ENCODE results near the gene SFMBT1. TPM values are rescaled to one million over a fixed set of nuclear protein-coding genes. Genes with fewer than 3 reads are reported as not detected.
"Not testable (repeated sequence)": the region's sequence is repeated elsewhere in the genome, so short reads cannot be mapped to it uniquely, and the experiment has no call there.

Gene SFMBT1
- total RNA-seq, 2 experiments from 2014 or later: 25.9 to 29.7 TPM

DNA sequence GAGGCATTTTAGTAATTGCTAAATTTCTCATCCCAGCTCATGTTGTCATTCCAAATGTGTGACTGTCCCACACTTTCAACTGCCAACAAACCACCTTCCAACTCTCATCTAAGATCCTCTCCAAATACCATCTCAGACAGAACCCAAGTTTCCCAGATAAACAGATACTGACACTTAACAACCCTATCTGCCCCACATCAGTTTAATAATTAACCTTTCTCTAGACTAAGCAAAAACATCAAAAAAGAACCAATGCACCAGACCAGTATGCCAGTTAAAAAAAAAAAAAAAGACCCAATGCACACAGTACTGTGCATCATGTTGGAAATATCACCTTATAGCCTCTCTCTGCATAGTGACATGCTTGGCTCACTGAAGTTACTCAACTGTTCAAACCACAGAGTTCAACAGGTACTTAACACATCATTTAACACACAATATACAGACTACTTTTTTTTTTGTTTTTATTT lies 5.5 kb downstream of the SFMBT1 start:
- DNase-seq (no peak), ATAC-seq (no peak)
- CTCF ChIA-PET: interaction anchor here (0.8 kb wide), 1 partner anchor 107 kb away, joined by 3 read pairs; no protein-coding TSS in a partner anchor
- Mint-ChIP-seq H3K27me3 (no peaks in the 10 kb centered on the region), H3K9me3 (ENCODE audit: low read depth) (no peaks in the 10 kb centered on the region), H3K4me1 (peaks cover 52% of the 10 kb centered on the region), H3K27ac (no peak overlapping the region), H3K4me3 (no peak overlapping the region), H3K36me3 (no peaks in the 10 kb centered on the region)

GRCh38 chr3:53039376-53039752 lies 6.5 kb downstream of the SFMBT1 start:
- Mint-ChIP-seq H3K4me1 (peaks cover 47% of the 10 kb centered on the region), H3K27ac (no peak overlapping the region), H3K9me3 (ENCODE audit: low read depth) (no peaks in the 10 kb centered on the region), H3K36me3 (no peaks in the 10 kb centered on the region), H3K27me3 (no peaks in the 10 kb centered on the region), H3K4me3 (no peak overlapping the region)
- no peak for ATAC-seq
- CTCF ChIA-PET: no interaction called here
- DNase-seq: no peak

DNA sequence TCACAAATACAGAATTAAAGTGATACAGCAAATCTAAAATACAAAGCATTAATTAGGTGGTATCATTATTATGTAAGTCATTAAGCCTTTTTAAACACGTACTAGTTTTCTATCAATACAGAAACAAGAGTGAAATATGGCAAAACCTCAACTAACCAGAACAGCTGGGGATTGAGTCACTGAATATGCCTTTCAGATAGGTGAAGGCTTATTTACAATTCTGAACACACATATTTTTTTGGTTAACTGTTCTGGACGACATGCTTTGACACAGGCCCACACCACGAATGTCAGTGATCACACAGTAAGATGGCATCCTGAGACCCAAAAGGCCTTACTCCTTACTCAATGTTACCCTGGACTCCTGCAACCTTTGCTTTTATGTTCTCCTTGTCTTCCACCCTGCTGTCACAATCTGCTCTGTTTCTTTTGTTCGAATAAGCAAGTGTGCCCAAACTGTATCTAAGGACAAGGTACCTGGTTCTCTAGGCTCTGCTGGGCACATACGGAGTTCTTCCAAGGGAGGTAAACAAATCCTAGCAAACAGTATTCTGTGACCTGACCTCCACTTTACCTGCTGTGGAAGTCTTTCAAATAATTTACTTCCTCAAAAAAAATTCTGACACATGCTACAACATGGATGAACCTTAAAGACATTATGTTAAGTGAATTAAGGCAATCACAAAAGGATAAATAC lies 7.0 kb downstream of the SFMBT1 start:
- Mint-ChIP-seq H3K27me3 (no peaks in the 10 kb centered on the region), H3K4me1 (peaks cover 43% of the 10 kb centered on the region), H3K9me3 (ENCODE audit: low read depth) (no peaks in the 10 kb centered on the region), H3K27ac (no peak overlapping the region), H3K36me3 (no peaks in the 10 kb centered on the region), H3K4me3 (no peak overlapping the region)
- DNase-seq: no peak
- ATAC-seq: no peak
- CTCF ChIA-PET: no interaction called here

DNA sequence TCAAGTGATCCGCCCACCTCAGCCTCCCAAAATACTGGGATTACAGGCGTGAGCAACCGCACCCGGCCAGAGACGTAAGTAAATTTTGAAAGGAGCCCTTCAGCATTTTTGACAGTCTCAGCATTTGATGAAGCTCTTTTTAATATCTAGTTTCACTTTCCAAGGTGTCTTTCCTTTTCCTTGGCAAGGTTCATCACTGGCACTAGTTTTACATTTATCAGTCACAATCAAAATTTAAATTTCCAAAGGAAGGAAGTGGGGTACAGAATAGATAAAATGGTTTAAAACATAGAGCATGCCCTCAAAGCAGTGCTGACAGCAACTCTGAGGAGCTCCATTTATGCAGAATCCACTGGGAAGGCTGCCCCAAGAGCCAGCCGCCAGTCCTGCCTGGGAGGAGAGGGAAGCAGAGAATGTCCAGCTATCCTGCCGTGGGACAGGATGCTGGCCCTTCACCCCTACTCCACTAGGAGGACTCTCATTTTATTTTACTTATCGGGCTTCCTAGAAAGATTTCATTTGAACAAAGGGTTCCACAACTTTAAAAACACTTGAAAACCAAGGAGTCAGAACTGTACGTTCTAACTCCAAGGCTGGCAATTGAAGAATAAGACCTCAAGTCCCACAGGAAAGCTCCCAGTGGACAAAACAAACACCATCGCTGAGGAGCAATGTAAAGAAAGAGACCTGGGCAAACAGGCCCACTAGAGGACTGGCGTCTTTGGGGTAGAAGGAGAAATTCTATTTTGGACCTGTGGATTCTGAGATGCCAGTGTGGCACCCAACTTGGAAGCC lies 9.9 kb downstream of the SFMBT1 start:
- Mint-ChIP-seq H3K27me3 (no peaks in the 10 kb centered on the region), H3K27ac (no peak overlapping the region), H3K9me3 (ENCODE audit: low read depth) (no peaks in the 10 kb centered on the region), H3K4me3 (no peak overlapping the region), H3K36me3 (no peaks in the 10 kb centered on the region), H3K4me1 (peaks cover 36% of the 10 kb centered on the region)
- ATAC-seq (no peak), DNase-seq (no peak)
- CTCF ChIA-PET: interaction anchor here (1.5 kb wide), 1 partner anchor 10 kb away, joined by 4 read pairs; the partner anchor contains the start of gene SFMBT1

DNA sequence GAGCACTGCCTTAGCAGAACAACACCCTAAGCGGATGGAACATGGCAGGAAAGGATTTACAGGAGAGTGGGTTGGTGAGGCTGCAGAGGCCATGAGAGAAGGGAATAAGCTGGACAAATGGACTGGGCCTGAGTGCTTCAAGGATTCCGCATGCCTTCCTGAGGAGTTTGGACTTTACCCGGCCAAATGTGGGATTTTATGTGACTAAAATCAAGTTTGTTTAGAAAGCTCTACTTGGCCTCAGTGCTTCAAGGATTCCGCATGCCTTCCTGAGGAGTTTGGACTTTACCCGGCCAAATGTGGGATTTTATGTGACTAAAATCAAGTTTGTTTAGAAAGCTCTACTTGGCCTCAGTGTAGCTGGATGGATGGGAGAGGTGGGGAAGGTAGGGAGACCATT lies 10.9 kb downstream of the SFMBT1 start:
- H3K4me1 Mint-ChIP-seq: peaks cover 36% of the 10 kb centered on the region
- H3K27me3 Mint-ChIP-seq; H3K9me3 Mint-ChIP-seq (ENCODE audit: low read depth); H3K36me3 Mint-ChIP-seq; H3K4me3 Mint-ChIP-seq; ATAC-seq; CTCF ChIA-PET; DNase-seq; H3K27ac Mint-ChIP-seq: not testable (repeated sequence)

- CTCF ChIA-PET: interaction anchor here (0.9 kb wide), 1 partner anchor 92 kb away, joined by 3 read pairs; no protein-coding TSS in a partner anchor
- H3K4me1 Mint-ChIP-seq: peaks cover 36% of the 10 kb centered on the region
Measured at GRCh38 chr3:53034411-53034810, 11.5 kb downstream of the SFMBT1 start.

GRCh38 chr3:53032609-53033008 lies 13.3 kb downstream of the SFMBT1 start:
- H3K27me3 Mint-ChIP-seq: no peaks in the 10 kb centered on the region
- DNase-seq: no peak
- peaks cover 22% of the 10 kb centered on the region for H3K4me1 Mint-ChIP-seq
- no peak overlapping the region for H3K4me3 Mint-ChIP-seq
- H3K27ac Mint-ChIP-seq: no peak overlapping the region
- no peaks in the 10 kb centered on the region for H3K9me3 Mint-ChIP-seq (ENCODE audit: low read depth)
- no peak for ATAC-seq
- CTCF ChIA-PET: interaction anchor here (1.3 to 1.4 kb wide), 2 partner anchors 12 to 14 kb away, joined by 4 read pairs; no protein-coding TSS in a partner anchor
- H3K36me3 Mint-ChIP-seq: no peaks in the 10 kb centered on the region

More at GRCh38 chr3:53034411-53034810, 11.5 kb downstream of the SFMBT1 start:
- not testable (repeated sequence) for ATAC-seq; DNase-seq; H3K9me3 Mint-ChIP-seq (ENCODE audit: low read depth); H3K36me3 Mint-ChIP-seq; H3K27me3 Mint-ChIP-seq; H3K4me3 Mint-ChIP-seq; H3K27ac Mint-ChIP-seq

DNA sequence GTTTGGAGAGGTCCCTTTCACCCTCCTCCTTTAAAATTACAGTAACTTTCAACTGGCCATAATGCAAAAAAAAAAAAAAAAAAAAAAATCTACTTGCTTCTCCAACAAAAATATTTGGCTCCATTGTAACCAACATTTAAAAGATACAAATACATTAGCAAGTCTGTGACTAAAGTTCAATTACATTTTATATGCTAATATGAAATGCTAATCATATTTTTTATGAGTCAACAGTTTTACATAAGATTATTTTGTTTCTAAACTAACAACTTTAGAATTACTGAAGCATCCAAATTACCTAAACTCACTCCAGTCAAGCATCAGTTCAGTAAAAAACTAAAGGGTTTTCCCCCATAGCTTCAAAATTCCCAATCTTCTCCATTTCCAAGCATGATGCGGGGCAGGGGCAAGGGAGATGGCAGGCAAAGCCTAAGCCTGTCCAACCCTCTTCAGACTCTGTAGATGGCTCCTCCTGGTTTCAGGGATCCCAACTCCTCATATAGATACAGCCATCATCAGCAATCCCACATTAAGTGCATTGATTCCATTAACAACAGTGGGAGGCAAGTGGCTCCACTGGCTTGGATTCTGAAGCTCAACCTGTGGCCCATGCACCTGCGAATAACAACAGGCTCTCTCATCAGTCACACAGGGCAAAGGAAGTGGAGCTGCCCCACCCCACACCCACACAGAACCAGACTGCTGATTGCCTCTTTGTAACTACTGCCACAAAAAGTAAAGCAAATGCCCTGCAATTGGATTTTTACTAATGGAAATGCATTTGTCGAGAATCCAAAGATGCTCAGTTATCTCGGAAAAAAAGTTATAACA lies 15.0 kb downstream of the SFMBT1 start:
- no peak overlapping the region for H3K4me3 Mint-ChIP-seq
- peak; percentile 55 for DNase-seq
- CTCF ChIA-PET: interaction anchor here (0.8 to 0.9 kb wide), 2 partner anchors 17 to 909 kb away, joined by 3 read pairs; no protein-coding TSS in a partner anchor

DNA sequence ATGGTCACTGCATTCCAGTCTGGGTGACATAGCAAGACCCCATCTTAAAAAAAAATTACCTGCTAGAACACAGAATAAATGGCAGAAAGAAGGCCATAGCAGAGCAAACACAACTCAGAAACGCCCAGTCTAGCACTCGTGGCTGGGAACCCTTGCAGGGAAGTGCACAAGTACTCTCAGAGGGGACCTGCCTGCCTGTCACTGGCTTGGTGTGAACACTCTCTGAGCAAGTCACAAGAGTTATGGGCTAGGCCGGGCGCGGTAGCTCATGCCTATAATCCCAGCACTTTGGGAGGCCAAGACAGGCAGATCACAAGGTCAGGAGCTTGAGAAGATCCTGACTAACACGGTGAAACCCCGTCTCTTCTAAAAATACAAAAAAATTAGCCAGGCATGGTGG lies 17.2 kb downstream of the SFMBT1 start:
- Mint-ChIP-seq H3K4me1 (peaks cover 17% of the 10 kb centered on the region), H3K9me3 (ENCODE audit: low read depth) (no peaks in the 10 kb centered on the region), H3K36me3 (no peaks in the 10 kb centered on the region), H3K4me3 (no peak overlapping the region), H3K27ac (no peak overlapping the region), H3K27me3 (no peaks in the 10 kb centered on the region)
- DNase-seq: no peak
- ATAC-seq: no peak
- CTCF ChIA-PET: no interaction called here

More for the DNA sequence above, 15.0 kb downstream of the SFMBT1 start:
- H3K9me3 Mint-ChIP-seq (ENCODE audit: low read depth): no peaks in the 10 kb centered on the region
- H3K27me3 Mint-ChIP-seq: no peaks in the 10 kb centered on the region
- ATAC-seq: peak; percentile 78
- no peaks in the 10 kb centered on the region for H3K36me3 Mint-ChIP-seq
- H3K27ac Mint-ChIP-seq: peak overlapping the region; percentile 7
- H3K4me1 Mint-ChIP-seq: peaks cover 15% of the 10 kb centered on the region

DNA sequence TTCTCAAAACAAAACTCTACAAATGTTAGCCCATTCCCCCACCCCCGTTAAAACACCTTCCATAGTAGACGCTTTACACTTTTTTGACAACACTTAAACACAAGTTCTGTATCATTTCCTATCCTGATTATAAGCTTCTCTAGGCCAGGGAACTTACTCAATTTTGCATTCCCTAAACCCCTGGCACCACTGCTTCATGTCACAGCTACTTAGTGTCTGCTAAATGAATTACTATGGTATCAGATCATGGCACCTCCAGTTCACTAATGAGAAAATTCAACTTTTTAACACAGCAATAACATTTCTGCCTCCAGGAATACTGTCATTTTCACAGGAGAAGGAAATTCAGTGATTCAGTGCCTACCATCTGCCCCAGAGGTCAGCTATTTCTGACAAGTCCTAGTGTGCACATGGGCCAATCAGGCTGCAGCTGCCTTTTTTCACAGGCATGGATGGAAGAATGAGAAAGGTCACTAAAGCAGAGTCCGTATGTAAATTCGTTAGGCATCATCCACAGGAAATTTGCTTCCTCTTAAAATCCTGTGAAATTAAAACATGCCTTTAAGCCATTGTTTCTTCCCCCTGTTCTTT lies 18.5 kb downstream of the SFMBT1 start:
- no peak for DNase-seq
- Mint-ChIP-seq H3K27me3 (no peaks in the 10 kb centered on the region), H3K4me1 (peaks cover 28% of the 10 kb centered on the region), H3K9me3 (ENCODE audit: low read depth) (no peaks in the 10 kb centered on the region), H3K27ac (no peak overlapping the region), H3K4me3 (no peak overlapping the region), H3K36me3 (peaks cover 3% of the 10 kb centered on the region)
- CTCF ChIA-PET: interaction anchor here (0.7 kb wide), 1 partner anchor 120 kb away, joined by 3 read pairs; no protein-coding TSS in a partner anchor
- ATAC-seq: no peak

GRCh38 chr3:53026382-53027162 lies 19.3 kb downstream of the SFMBT1 start:
- Mint-ChIP-seq H3K4me1 (peaks cover 27% of the 10 kb centered on the region), H3K4me3 (no peak overlapping the region), H3K36me3 (peaks cover 3% of the 10 kb centered on the region), H3K27me3 (no peaks in the 10 kb centered on the region), H3K9me3 (ENCODE audit: low read depth) (no peaks in the 10 kb centered on the region), H3K27ac (no peak overlapping the region)
- CTCF ChIA-PET: interaction anchor here (1.7 kb wide), 1 partner anchor 19 kb away, joined by 5 read pairs; the partner anchor contains the start of gene SFMBT1
- DNase-seq: no peak
- no peak for ATAC-seq

GRCh38 chr3:53024315-53024714 lies 21.6 kb downstream of the SFMBT1 start:
- H3K9me3 Mint-ChIP-seq (ENCODE audit: low read depth): no peaks in the 10 kb centered on the region
- H3K4me1 Mint-ChIP-seq: peaks cover 23% of the 10 kb centered on the region
- H3K4me3 Mint-ChIP-seq: no peak overlapping the region
- DNase-seq: no peak
- ATAC-seq: no peak
- no peaks in the 10 kb centered on the region for H3K27me3 Mint-ChIP-seq
- H3K27ac Mint-ChIP-seq: no peak overlapping the region
- H3K36me3 Mint-ChIP-seq: peaks cover 3% of the 10 kb centered on the region
- CTCF ChIA-PET: no interaction called here
